Ovary (tissue), 3 donors: ENCODE data around the gene SEC16A.

Experiments used
- CTCF ChIP-seq, 3 donors: fragments of 450-650 bp in 2 of 3; fragments of 200-600 bp in 1 of 3; IDR thresholded peaks; one replicate each; pipeline versions ENCODE4 v1.5.1 to v1.8.0; 2016 to 2022; ENCODE audit warnings: antibody characterized with exemption in 3 of 3, mild to moderate bottlenecking in 1 of 3
- POLR2A ChIP-seq: fragments of 450-650 bp; IDR thresholded peaks from one replicate; pipeline ENCODE4 v1.6.1; 2017; ENCODE audit warnings: antibody characterized with exemption, mild to moderate bottlenecking, moderate library complexity
- donor health status: DM: no; HTN: no; CAD: no.

- no peak for TF ChIP-seq CTCF (IDR thresholded peaks at IDR 0.05)
- no peak for TF ChIP-seq POLR2A
Measured at GRCh38 chr9:136421791-136422190, 61.0 kb downstream of the SEC16A start.
